HUES48 (cell line): ENCODE data around the gene EXTL1.
A peak's percentile ranks its signal among the peaks of the same experiment; 100 is the strongest.

ENCODE experiments used
- H3K27ac ChIP-seq: one replicate; pipeline ENCODE4 v1.7.0; 2013; ENCODE audit warnings: low read depth, low read length, inconsistent platforms
- H3K27me3 ChIP-seq: 2 replicates; pipeline ENCODE4 v1.6.1; 2013; ENCODE audit warnings: mild to moderate bottlenecking, low read length; ENCODE audit not compliant: control insufficient read depth, insufficient read depth
- H3K36me3 ChIP-seq: 2 replicates; pipeline ENCODE4 v1.6.1; 2013; ENCODE audit warnings: low read length; ENCODE audit not compliant: control insufficient read depth, insufficient read depth
- H3K4me1 ChIP-seq: 2 replicates; pipeline ENCODE4 v1.6.1; 2013; ENCODE audit warnings: mild to moderate bottlenecking, low read length; ENCODE audit not compliant: control insufficient read depth, insufficient read depth
- H3K4me3 ChIP-seq: 2 replicates; pipeline ENCODE4 v1.5.1; 2013; ENCODE audit warnings: mild to moderate bottlenecking, low read depth, low read length
- H3K9ac ChIP-seq: 2 replicates; pipeline ENCODE4 v1.6.1; 2013; ENCODE audit warnings: mild to moderate bottlenecking, low read depth, low read length, moderate library complexity
- H3K9me3 ChIP-seq: 2 replicates; pipeline ENCODE4 v1.6.1; 2013; ENCODE audit warnings: low read length; ENCODE audit not compliant: control insufficient read depth, insufficient read depth

Gene EXTL1

DNA sequence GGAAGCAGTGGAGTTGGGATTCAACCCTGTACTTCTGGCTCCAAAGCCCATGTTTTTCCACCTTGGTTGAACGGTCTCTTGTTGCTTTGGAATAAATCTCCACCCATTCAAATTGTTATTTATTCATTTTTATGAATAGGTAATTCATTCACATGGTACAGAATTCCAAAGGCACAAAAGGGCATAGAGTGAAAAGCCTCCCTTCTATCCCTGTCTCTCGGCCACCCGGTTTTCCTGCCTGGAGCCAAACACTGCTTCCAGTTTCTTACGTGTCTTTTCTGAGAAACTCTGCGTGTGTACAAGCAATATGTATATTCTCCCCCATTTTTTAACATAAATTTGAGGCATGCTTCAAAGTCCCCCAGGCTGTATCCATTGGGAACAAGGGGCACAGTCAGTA is 3.9 kb downstream of the EXTL1 start:
- H3K4me3 ChIP-seq = no peak overlapping the region
- no peaks in the 10 kb centered on the region for H3K36me3 ChIP-seq
- H3K9me3 ChIP-seq = no peaks in the 10 kb centered on the region
- H3K4me1 ChIP-seq = peaks cover 9% of the 10 kb centered on the region
- H3K27ac ChIP-seq = no peak overlapping the region
- H3K27me3 ChIP-seq = no peaks in the 10 kb centered on the region
- no peak overlapping the region for H3K9ac ChIP-seq

DNA sequence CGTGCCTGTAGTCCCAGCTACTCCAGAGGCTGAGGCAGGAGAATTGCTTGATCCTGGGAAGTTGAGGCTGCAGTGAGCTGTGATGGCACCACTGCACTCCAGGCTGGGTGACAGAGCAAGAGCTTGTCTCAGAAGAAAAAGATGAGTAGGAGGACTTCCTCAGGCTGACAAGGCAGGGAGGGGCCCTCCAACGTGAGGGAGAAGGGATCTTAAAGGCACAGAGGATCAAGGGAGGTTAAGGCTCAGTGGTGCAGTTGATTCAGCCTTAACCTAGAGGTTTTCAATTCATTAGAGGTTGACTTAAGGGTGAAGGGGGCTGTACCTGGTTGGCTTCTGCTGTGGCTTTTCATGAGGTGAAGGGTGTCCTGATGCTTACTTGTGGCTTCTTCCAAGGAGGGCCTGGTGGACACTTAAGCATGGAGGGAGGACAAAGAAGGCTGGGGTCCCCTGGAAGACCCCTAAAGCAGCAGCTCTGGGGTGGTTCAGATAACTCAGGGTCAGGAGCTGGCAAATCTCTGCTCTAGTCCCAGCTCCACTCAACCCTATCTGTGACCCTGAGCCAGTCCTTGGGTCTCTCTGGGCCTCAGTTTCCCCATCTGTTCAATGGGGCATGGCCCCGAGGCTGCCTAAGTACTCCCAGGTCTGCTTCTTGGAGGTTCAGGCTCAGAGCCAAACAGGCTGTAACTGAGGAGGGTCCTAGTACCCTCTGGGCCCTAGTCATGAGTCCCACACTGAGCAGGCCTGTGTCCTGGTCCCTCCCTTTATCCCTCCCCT is 6.3 kb downstream of the EXTL1 start:
- H3K9me3 ChIP-seq = no peaks in the 10 kb centered on the region
- H3K36me3 ChIP-seq = no peaks in the 10 kb centered on the region
- H3K27ac ChIP-seq = no peak overlapping the region
- H3K9ac ChIP-seq = no peak overlapping the region
- H3K27me3 ChIP-seq = peaks cover 4% of the 10 kb centered on the region; the same call in 1 of the 2 replicates
- no peaks in the 10 kb centered on the region for H3K4me1 ChIP-seq
- no peak overlapping the region for H3K4me3 ChIP-seq

DNA sequence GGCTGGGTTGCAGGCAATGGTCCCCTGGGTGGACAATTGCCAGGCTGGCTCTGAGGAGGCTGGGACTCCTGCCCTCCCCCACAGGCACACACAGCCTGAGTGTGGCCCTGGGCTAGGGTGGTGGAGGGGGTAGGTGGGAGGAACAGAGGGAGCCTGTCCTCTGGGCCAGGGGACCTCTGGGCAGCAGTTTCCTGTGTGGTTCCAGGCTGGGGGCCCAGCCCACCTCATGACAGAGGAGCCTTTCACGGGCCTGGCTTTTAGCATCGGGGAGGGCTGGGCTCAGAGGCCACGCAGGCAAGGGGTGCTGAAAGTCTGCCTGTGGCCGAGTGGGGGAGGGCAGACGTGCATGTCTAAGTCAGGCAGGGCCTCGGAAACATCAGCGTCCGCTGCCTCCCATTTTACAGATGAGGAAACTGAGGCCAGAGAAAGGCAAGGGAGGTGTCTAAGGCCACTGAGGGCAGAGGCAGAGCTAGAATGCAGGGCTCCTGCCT is 7.0 kb downstream of the EXTL1 start:
- H3K9ac ChIP-seq = no peak overlapping the region
- no peaks in the 10 kb centered on the region for H3K36me3 ChIP-seq
- H3K9me3 ChIP-seq = no peaks in the 10 kb centered on the region
- H3K4me3 ChIP-seq = no peak overlapping the region
- no peaks in the 10 kb centered on the region for H3K4me1 ChIP-seq
- no peak overlapping the region for H3K27ac ChIP-seq
- peaks cover 9% of the 10 kb centered on the region for H3K27me3 ChIP-seq

DNA sequence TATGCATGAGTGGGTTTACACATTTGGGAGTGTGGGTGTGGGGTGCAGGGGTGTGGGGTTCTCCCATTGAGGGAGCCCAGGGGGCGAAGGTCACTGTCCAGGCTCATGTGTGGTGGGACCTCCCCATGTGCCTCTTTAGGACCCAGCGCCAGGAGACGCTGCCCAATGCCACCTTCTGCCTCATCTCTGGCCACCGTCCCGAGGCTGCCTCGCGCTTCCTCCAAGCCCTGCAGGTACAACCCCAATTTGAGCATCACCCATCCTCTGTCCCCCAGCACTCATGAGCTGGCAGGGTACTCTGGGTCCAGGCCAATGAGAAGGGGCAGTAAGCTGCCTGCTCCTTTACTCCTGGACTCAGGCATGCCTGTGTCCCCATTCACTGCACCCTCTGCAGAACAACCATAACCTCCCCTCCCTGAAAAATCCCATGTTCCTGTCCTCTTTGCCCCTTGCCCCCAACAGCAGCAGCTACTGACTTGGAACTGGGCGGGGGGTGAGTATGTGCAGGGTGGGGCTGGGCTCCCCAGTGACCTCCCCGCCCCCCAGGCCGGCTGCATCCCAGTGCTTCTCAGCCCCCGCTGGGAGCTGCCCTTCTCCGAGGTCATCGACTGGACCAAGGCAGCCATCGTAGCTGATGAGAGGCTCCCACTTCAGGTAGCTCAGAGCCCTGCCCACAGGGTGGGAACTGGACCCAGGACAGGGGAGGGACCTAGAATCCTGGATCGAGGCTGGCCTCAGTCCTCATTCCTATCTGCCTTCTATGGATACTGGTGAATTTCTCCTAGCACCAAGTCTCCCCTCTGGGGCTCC is 7.7 kb downstream of the EXTL1 start:
- Histone ChIP-seq H3K9me3 (no peaks in the 10 kb centered on the region), H3K4me1 (no peaks in the 10 kb centered on the region), H3K36me3 (no peaks in the 10 kb centered on the region), H3K4me3 (no peak overlapping the region), H3K27me3 (peaks cover 17% of the 10 kb centered on the region), H3K9ac (no peak overlapping the region), H3K27ac (no peak overlapping the region)

DNA sequence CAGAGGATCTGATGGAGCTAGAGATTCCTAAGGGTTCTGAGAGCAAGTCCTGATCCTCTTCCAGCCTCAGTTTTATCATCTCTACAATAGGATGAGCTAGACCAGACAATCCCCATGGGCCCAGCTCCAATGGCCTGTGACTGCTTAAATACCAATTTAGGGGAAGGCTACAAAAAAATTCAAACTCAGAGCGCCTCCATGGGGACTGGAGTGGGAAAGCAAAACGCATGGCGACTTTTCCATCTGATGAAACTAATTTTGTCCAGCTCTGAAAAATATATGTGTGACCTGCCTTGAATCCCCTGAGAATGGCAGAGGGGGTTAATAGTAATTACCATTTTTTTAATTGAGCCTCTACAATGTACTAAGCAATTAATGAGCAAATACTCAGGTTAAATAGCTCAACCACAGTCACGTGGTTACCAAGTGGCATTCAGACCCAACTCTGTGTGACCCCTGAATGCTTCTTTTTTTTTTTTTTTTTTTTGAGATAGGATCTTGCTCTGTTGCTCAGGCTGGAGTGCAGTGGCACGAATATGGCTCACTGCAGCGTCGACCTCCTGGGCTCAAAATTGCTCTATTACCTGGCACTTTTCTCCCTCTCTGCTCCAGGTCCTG is 8.4 kb downstream of the EXTL1 start:
- no peak overlapping the region for H3K9ac ChIP-seq
- H3K27me3 ChIP-seq = peaks cover 24% of the 10 kb centered on the region
- peaks cover 5% of the 10 kb centered on the region; the same call in 1 of the 2 replicates for H3K4me1 ChIP-seq
- H3K36me3 ChIP-seq = no peaks in the 10 kb centered on the region
- no peak overlapping the region for H3K4me3 ChIP-seq
- H3K27ac ChIP-seq = no peak overlapping the region
- H3K9me3 ChIP-seq = no peaks in the 10 kb centered on the region

- Histone ChIP-seq H3K4me3 (no peak overlapping the region), H3K9me3 (no peaks in the 10 kb centered on the region), H3K27me3 (peaks cover 26% of the 10 kb centered on the region), H3K4me1 (peaks cover 7% of the 10 kb centered on the region), H3K9ac (no peak overlapping the region), H3K36me3 (no peaks in the 10 kb centered on the region), H3K27ac (no peak overlapping the region)
Measured at GRCh38 chr1:26031196-26031595, 9.6 kb downstream of the EXTL1 start.

DNA sequence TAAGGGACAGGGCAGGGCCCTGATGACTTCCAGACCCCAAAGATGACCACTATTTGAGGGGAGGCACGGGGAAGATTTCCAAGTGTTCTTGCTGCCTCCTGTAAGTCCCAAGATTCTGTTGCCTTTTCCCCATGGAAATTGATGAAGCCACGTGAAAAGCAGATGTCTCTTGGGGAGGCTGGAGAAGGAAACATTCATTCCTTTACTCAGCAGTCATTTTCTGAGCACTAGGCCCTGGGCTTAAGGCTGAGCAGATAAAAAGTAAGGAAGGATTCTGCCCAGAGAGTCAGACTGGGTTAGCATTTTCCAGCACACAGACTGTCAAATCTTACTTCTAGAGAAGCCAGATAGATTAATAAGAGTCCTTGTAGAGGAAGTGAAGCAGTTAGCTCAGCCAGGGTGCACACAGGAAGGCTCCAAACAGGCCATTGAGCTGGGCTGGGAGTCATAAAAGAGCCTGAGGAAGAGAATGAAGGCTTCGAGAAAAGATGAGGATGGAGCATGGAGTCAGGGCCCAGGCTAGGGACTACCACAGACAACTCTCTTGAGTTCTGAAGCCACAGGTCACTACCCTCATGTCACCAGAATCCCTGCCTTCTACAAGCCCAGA is 10.1 kb downstream of the EXTL1 start:
- Histone ChIP-seq H3K27me3 (peaks cover 31% of the 10 kb centered on the region), H3K4me1 (peaks cover 9% of the 10 kb centered on the region), H3K36me3 (no peaks in the 10 kb centered on the region), H3K4me3 (no peak overlapping the region), H3K27ac (no peak overlapping the region), H3K9me3 (no peaks in the 10 kb centered on the region), H3K9ac (no peak overlapping the region)

GRCh38 chr1:26032656-26033357 is 11.2 kb downstream of the EXTL1 start:
- peaks cover 9% of the 10 kb centered on the region for H3K4me1 ChIP-seq
- H3K27ac ChIP-seq = no peak overlapping the region
- no peaks in the 10 kb centered on the region for H3K9me3 ChIP-seq
- no peaks in the 10 kb centered on the region for H3K36me3 ChIP-seq
- H3K27me3 ChIP-seq = peaks cover 34% of the 10 kb centered on the region
- H3K4me3 ChIP-seq = no peak overlapping the region
- H3K9ac ChIP-seq = no peak overlapping the region

GRCh38 chr1:26034504-26035202 is 13.1 kb downstream of the EXTL1 start:
- no peaks in the 10 kb centered on the region for H3K36me3 ChIP-seq
- H3K27me3 ChIP-seq = peaks cover 38% of the 10 kb centered on the region
- H3K9ac ChIP-seq = no peak overlapping the region
- no peak overlapping the region for H3K27ac ChIP-seq
- H3K9me3 ChIP-seq = no peaks in the 10 kb centered on the region
- H3K4me1 ChIP-seq = peaks cover 9% of the 10 kb centered on the region
- peak overlapping the region; percentile 77 for H3K4me3 ChIP-seq
